HepG2 (cell line): ENCODE results near the gene DQX1. TPM values are rescaled to one million over a fixed set of nuclear protein-coding genes. Genes with fewer than 3 reads are reported as not detected.

Experiments used
- ATF4 ChIP-seq, 2 experiments: fragments of 450-650 bp in 1 of 2; sonication (generic) in 1 of 2; formaldehyde crosslinking; IDR thresholded peaks; 2 replicates each; pipeline versions ENCODE4 v1.5.0 to v1.8.0; 2020 to 2022; ENCODE audit warnings: mild to moderate bottlenecking in 1 of 2, missing genetic modification reagents in 1 of 2
- BHLHE40 ChIP-seq: IDR thresholded peaks from 2 replicates; pipeline ENCODE4 v1.6.1; 2011; ENCODE audit warnings: low read length, improper control_type of control experiment
- CAMTA2 ChIP-seq: sonication (generic); formaldehyde crosslinking; IDR thresholded peaks from 2 replicates; pipeline ENCODE4 v1.4.0; 2020; ENCODE audit warnings: mild to moderate bottlenecking, missing genetic modification reagents, borderline replicate concordance
- HHEX ChIP-seq: IDR thresholded peaks from 2 replicates; pipeline ENCODE4 v1.6.1; 2016; ENCODE audit warnings: control low read depth
- MXD3 ChIP-seq: IDR thresholded peaks from 2 replicates; pipeline ENCODE4 v1.6.1; 2016; ENCODE audit warnings: mild to moderate bottlenecking, missing biosample characterization, missing genetic modification reagents
- NFAT5 ChIP-seq: sonication (generic); formaldehyde crosslinking; IDR thresholded peaks from 2 replicates; pipeline ENCODE4 v1.4.0; 2020; ENCODE audit warnings: missing genetic modification reagents
- RARA ChIP-seq: IDR thresholded peaks from 2 replicates; pipeline ENCODE4 v1.6.1; 2016; ENCODE audit warnings: missing genetic modification reagents, missing compliant biosample characterization
- SOX13 ChIP-seq, 3 experiments: fragments of 450-650 bp in 1 of 3; sonication (generic) in 1 of 3; formaldehyde crosslinking in 1 of 3; IDR thresholded peaks in 2 of 3; conservative IDR thresholded peaks in 1 of 3; 2 replicates each; pipeline versions ENCODE4 v1.5.0 to v1.6.1; 2016 to 2020; ENCODE audit warnings: antibody characterized with exemption in 1 of 3, mild to moderate bottlenecking in 1 of 3, missing compliant biosample characterization in 1 of 3, missing genetic modification reagents in 1 of 3, moderate library complexity in 1 of 3
- ZNF3 ChIP-seq: IDR thresholded peaks from 2 replicates; pipeline ENCODE4 v1.7.0; 2017; ENCODE audit warnings: inconsistent platforms
- ZNF496 ChIP-seq: sonication (generic); formaldehyde crosslinking; IDR thresholded peaks from 2 replicates; pipeline ENCODE4 v1.8.1; 2023; ENCODE audit warnings: mild to moderate bottlenecking, moderate library complexity, missing genetic modification reagents; ENCODE audit not compliant: insufficient replicate concordance
- ZNF510 ChIP-seq: sonication (generic); formaldehyde crosslinking; IDR thresholded peaks from 2 replicates; pipeline ENCODE4 v1.4.0; 2020; ENCODE audit warnings: low read depth, mild to moderate bottlenecking, missing genetic modification reagents
- ZNF724P ChIP-seq: sonication (generic); formaldehyde crosslinking; IDR thresholded peaks from 2 replicates; pipeline ENCODE4 v1.8.0; 2022; ENCODE audit warnings: missing genetic modification reagents, borderline replicate concordance
- ZNF746 ChIP-seq: sonication (generic); formaldehyde crosslinking; IDR thresholded peaks from 2 replicates; pipeline ENCODE4 v1.8.0; 2022; ENCODE audit warnings: mild to moderate bottlenecking, missing genetic modification reagents
- ZNF780A ChIP-seq: sonication (generic); formaldehyde crosslinking; IDR thresholded peaks from 2 replicates; pipeline ENCODE4 v1.8.0; 2022; ENCODE audit warnings: mild to moderate bottlenecking, missing genetic modification reagents, moderate library complexity
- ZNF800 ChIP-seq: sonication (generic); formaldehyde crosslinking; IDR thresholded peaks from 2 replicates; pipeline ENCODE4 v1.4.0; 2020; ENCODE audit warnings: missing genetic modification reagents
- ZNF891 ChIP-seq: sonication (generic); formaldehyde crosslinking; IDR thresholded peaks from 2 replicates; pipeline ENCODE4 v1.5.0; 2020; ENCODE audit warnings: mild to moderate bottlenecking, missing genetic modification reagents
- polyA plus RNA-seq, 8 experiments: library from polyadenylated mRNA; depleted of rRNA in 3 of 8; stranded (reverse) in 7 of 8; unstranded in 1 of 8; fragments of >200 nt; fragmentation: Illumina TruSeq in 4 of 8; extraction: Trizol in 4 of 8; gene quantifications; 2 replicates each; pipeline versions ENCODE4 v1.2.1 to v1.2.3, GENCODE V29; 2011 to 2016; ENCODE audit warnings: low read depth in 4 of 8, missing spikeins in 1 of 8, mixed read lengths in 1 of 8; ENCODE audit not compliant: insufficient read depth in 1 of 8
- total RNA-seq, 5 experiments: library from RNA; depleted of rRNA; stranded (reverse); fragments of >200 nt; fragmentation: Illumina TruSeq; extraction: Trizol; gene quantifications; 2 replicates each; pipeline ENCODE4 v1.2.3, GENCODE V29; 2016; ENCODE audit warnings: low read depth in 1 of 5
- TF ChIP-seq, protein P1 (sequence below): sonication (generic); formaldehyde crosslinking; IDR thresholded peaks from 2 replicates; pipeline ENCODE4 v1.8.1; 2023; ENCODE audit warnings: missing genetic modification reagents, inconsistent platforms, borderline replicate concordance
- TF ChIP-seq, protein P2 (sequence below): IDR thresholded peaks from 2 replicates; pipeline ENCODE4 v1.6.1; 2018; ENCODE audit warnings: missing genetic modification reagents, mild to moderate bottlenecking, missing compliant biosample characterization

DQX1 gene
- total and polyA plus RNA-seq, 2 of the 13 experiments (the other 11 are each of a cell fraction or from before 2014, with no cell fraction given), result 27.6 to 89.8 TPM

GRCh38 chr2:74502147-74502719, 23.8 kb downstream of the DQX1 start (continued):
- TF ChIP-seq, protein P1, sequence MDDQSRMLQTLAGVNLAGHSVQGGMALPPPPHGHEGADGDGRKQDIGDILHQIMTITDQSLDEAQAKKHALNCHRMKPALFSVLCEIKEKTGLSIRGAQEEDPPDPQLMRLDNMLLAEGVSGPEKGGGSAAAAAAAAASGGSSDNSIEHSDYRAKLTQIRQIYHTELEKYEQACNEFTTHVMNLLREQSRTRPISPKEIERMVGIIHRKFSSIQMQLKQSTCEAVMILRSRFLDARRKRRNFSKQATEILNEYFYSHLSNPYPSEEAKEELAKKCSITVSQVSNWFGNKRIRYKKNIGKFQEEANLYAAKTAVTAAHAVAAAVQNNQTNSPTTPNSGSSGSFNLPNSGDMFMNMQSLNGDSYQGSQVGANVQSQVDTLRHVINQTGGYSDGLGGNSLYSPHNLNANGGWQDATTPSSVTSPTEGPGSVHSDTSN, result no peak
- TF ChIP-seq ZNF800 (CRISPR knock-in tag) (no peak), SOX13 (IDR thresholded peaks at IDR 0.05) (no peak), SOX13 (CRISPR knock-in tag; conservative IDR thresholded peaks at IDR 0.05 in 1 of 2, IDR thresholded peaks at IDR 0.05 in 1 of 2) (peak in 1 of 2 experiments; percentile 75; a peak in 2 of 4 replicates), ZNF724P (CRISPR knock-in tag) (no peak), NFAT5 (CRISPR knock-in tag) (no peak), ATF4 (CRISPR knock-in tag; IDR thresholded peaks at IDR 0.05) (no peak), ZNF510 (no peak), ZNF3 (CRISPR knock-in tag) (no peak; the same call in 1 of the 2 replicates), ZNF746 (CRISPR knock-in tag) (peak; percentile 72), ZNF891 (no peak), MXD3 (CRISPR knock-in tag) (no peak), HHEX (CRISPR knock-in tag) (no peak), CAMTA2 (CRISPR knock-in tag) (no peak), BHLHE40 (no peak), ZNF780A (CRISPR knock-in tag) (peak; percentile 70; the same call in 1 of the 2 replicates), RARA (peak; percentile 100), ZNF496 (no peak)
- TF ChIP-seq, protein P2, sequence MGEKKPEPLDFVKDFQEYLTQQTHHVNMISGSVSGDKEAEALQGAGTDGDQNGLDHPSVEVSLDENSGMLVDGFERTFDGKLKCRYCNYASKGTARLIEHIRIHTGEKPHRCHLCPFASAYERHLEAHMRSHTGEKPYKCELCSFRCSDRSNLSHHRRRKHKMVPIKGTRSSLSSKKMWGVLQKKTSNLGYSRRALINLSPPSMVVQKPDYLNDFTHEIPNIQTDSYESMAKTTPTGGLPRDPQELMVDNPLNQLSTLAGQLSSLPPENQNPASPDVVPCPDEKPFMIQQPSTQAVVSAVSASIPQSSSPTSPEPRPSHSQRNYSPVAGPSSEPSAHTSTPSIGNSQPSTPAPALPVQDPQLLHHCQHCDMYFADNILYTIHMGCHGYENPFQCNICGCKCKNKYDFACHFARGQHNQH, result peak; percentile 84
